ENCODE measurements around the gene CYB561D1.

The CYB561D1 gene

DNA sequence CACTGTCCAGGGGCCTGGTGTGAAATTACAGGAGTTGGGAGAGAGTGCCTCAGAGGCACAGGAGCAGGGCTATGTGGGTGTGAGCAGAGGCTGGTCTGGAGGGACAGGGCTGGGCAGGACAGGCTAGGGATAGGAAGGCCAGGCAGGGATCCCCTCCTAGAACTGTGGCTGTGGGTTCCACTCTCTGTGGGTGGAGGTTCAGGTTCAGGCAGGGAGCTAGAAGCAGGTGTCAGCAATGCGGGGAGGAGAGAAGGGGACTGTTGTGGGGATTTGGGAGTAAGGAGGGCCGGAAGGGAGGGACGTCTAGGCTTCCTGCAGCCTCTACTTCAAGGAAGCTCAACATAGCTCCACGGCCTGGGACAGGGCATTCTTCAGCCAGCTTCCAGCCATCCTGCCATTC lies 37.5 kb downstream of the CYB561D1 start:
- DNase-seq, result no peak

DNA sequence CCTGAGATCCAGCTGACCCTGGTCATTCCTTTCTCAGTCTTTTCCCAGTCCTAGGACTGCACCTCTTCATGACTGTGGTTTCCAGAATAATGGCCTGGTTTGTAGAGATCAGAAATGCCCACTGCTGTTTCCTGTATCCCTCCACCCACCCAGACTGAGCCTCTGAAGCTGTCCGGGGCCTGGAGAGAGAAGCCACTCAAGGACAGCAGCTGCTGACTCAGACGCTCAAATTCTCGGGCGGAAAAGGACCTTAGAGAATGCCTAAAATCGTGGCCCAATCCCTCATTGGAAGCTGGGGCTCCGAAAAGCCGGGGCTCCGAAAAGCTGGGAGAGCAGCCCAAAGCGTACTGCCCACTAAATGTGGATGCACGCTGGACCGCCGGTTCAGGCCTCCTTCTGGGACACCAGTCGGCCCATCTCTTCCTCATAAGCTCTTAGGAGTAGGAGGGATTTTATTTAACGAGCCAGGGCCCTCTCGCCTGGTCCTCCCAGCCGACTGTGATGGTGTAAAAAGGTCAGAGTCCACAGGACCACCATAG lies 38.0 kb downstream of the CYB561D1 start:
- DNase-seq, result no peak

DNA sequence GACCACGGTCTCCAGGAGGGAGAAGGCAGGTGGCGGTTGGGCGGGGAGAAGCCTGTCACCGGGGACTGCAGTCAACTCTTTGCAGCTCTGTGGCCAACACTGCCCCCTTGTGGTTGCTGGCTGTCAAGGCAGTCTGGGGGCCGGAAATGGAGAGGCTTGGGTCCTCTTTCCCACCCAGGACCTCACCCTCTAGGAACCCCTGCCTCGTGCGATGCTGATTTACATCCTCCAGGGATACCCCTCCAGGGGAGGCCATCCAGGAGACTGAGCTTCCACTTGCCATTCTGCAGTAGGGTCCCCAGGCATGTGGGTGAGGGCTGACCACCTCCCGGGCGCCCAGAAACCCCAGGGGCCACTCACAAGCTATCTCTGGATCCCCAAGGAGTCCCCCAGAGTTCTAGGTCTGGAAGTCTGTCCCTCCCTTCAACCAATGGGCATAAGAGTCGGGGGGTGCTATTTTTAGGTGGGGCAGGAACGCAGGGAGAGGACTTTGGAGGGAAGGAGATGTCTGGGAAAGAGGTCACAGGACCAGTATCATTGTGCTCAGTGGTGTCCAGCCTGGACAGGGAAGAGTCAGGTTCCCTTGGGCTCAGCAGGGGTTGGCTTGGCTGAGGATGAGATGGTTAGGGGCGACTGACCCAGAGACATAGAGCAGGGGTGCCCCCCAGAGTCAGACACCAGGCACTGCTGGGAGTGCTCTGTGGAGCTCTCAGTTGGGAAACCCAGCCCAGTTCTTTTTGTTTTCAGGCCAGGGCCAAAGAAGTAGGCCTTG lies 38.7 kb downstream of the CYB561D1 start:
- DNase-seq, result peak; percentile 92

DNA sequence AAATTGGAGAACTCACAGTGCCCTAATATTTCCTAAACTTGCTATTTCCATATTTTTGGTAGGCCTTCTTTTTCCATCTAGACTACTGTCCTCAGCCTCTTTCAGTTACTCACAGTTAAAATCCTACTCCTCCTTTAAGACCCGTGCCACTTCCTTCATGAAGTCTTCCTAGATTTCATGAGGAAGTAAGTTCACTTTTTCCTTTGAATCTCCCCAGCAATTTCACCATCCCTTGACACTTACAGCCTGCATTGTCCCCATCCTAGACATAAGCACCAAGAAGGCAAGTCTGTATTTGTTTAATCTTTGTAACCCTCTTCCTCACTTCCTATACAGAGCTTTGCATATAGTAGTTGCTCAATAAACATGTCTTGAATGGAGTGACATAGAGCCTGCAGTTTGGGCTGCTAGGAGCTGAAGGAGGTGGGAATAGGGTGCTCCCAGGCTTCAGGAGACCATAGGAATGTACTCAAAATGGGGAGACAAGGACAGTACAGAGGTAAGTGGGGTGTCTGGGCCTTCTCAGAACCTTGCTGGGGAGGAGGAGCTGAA lies 40.5 kb downstream of the CYB561D1 start:
- DNase-seq, result no peak

DNA sequence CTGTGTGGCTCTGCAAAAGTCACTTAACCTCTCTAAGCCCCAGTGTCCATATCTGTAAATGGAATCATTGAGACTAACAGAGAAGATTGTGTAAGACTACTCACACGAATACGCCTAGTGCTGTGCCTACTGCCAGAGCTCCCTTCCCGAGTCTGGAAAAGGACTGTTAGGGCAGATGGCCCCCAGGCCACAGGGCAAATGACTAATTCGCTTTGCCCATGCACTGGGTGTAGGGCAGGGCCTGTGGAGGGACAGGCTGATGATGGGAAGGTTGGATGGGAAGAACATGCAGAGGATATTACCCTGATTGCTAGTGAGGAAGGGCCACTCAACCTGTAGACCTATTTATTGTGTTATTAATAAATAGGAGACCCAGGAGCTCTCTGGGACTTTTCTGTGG lies 41.6 kb downstream of the CYB561D1 start:
- DNase-seq, result no peak

DNA sequence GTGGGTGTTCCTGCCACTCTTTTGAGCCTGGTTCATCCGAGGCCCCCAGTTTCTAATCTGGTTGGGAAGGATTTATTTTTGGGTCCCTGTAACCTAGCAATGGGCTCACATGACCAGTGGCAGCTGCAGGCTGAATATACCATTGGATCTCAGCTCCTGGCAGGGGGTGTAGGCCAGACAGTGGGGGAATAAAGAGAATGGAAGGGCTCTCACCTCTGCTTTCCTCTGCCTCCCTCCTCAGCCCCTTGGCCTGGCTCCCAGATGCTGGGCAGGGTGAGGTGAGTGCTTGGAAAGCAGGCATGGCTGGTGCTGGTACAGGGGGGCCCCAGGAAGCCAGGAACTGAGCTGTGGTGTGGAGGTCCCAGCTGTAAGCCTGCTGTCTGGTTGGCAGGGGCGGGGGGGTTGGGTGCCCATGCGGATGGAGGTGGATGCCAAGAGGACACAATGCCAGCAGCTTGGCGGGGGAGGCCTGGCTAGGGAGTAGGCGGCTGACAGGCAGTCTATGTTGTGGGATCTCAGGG lies 42.1 kb downstream of the CYB561D1 start:
- DNase-seq, result no peak

DNA sequence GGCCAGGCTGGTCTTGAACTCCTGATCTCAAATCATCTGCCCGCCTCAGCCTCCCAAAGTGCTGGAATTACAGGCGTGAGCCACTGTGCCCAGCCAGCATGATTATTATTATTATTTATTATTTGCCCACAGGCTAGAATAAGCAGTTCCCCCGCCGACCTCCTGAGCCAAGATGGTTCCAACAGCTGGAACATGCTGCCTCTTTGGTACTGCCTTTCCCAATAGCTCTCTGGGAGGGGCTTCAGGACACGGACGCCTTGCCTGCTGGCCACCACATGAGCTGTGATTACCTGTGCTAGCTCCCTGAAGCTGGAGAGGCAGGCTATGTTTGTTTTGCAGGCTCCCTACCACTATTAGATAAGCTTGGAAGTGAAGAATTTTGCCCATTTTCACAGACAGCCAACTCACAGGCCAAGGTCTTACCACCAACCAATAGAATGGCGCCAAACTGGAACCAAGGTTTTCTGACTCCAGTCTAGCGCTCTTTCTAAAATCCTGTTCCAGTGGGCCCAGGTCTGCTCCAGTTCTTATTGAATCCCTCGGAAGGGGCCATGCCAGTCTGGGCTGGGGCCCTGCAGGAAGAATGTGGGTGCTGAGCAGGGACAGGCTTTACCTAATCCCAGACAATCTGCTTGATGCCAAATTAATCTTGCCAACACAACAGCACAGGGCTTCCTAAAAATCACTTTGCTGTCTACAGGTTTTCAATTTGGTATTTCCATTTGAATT lies 43.7 kb downstream of the CYB561D1 start:
- no peak for DNase-seq

DNA sequence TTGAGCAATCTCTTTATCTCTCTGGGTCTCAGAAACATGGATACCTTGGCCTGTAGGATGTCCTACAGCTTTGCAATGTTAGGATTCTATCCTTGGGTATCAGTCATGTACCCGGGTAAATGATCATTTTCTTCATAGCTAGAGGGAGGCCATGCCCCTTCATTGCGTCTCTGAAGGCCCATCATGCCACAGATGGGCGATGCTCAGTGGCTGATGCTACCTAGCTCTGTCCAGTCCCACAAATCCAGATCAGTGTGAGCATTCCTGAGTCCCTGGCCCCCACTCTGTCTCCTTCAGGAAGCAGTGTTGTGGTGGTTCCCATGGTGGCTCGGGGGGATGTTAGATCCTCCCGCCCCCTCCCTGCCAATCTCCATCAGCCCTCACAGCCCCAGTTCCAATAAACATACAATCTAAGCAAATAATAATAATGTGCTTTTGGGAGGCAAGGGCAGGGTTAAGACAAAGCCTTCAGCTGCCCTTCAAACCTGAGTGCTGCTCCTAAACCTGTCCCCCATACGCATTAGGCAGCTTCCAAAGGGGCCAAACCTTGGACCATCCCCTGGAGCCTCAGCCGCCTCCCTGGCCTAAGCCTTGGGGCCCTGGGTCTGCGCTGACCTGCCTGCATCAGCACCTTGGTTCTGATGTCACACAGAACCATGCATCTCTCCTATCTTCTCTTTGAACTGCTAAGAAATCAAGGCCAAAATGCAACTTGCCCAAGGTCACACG lies 45.1 kb downstream of the CYB561D1 start:
- no peak for DNase-seq

DNA sequence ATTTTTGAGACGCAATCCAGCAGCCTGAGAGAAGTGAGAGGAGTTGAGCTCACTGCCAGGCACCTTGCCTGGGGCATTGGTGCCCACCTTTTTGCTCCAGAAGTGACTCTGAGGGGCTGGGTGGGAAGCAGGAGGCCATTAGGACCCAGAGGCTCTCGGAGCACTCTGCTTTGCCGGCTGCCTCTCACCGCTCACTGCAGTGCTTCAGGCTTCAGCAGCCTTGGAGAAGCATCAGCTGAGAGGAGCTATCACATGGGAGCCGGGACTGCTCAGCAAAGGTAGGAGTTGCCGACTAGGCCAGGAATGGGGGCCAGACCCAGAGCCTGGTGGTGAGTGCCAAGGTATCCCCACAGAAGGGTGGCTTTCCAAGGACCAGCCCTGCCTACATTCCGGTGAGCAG lies 45.8 kb downstream of the CYB561D1 start, which contains the start of gene GPR61:
TSS of gene GPR61 (plus strand) at position 197 of the 400 bp plus-strand sequence. CDS start 3,151 bp downstream, outside the sequence.
- no peak for DNase-seq

DNA sequence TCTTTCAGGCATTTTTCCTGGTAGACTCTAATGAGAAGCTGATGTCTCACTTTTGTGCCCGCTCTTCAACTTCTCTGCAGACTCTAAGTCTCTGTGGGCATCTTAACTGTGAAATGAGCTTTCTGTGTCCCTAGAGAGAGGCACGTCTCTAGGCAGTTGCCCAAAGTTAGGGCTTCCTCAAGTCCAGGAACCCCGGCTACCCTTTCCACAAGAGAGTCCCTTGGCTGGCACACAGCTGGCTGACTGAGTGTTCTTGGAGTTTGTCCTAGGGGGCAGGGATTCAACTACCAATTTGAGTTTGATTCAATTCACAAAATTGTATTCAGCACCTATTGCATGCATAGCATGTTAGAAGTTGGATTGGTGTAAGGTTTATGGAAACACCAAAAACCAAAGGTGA lies 47.2 kb downstream of the CYB561D1 start:
- no peak for DNase-seq

DNA sequence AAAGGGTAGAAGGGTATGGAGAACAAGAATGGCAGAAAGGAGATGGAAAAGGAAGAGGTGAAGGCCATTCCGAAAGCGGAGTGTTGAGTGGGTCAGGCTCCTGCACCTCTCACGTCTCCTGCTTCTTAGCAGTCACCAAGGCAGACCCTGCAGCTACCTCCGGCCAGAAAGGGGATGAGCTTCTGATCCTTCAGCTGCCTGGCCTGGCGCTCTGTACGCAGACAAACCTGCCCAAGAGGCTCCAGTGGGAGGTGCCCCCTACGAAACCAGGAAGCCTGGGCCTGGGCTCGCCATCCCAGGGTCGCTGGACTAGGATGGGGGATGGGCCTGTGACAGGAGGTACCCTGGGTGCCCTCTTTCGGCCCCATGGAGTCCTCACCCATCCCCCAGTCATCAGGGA lies 48.8 kb downstream of the CYB561D1 start:
- DNase-seq, result no peak

DNA sequence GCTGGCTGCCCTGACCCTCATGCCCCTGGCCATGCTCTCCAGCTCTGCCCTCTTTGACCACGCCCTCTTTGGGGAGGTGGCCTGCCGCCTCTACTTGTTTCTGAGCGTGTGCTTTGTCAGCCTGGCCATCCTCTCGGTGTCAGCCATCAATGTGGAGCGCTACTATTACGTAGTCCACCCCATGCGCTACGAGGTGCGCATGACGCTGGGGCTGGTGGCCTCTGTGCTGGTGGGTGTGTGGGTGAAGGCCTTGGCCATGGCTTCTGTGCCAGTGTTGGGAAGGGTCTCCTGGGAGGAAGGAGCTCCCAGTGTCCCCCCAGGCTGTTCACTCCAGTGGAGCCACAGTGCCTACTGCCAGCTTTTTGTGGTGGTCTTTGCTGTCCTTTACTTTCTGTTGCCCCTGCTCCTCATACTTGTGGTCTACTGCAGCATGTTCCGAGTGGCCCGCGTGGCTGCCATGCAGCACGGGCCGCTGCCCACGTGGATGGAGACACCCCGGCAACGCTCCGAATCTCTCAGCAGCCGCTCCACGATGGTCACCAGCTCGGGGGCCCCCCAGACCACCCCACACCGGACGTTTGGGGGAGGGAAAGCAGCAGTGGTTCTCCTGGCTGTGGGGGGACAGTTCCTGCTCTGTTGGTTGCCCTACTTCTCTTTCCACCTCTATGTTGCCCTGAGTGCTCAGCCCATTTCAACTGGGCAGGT lies 49.5 kb downstream of the CYB561D1 start:
- no peak for DNase-seq

DNA sequence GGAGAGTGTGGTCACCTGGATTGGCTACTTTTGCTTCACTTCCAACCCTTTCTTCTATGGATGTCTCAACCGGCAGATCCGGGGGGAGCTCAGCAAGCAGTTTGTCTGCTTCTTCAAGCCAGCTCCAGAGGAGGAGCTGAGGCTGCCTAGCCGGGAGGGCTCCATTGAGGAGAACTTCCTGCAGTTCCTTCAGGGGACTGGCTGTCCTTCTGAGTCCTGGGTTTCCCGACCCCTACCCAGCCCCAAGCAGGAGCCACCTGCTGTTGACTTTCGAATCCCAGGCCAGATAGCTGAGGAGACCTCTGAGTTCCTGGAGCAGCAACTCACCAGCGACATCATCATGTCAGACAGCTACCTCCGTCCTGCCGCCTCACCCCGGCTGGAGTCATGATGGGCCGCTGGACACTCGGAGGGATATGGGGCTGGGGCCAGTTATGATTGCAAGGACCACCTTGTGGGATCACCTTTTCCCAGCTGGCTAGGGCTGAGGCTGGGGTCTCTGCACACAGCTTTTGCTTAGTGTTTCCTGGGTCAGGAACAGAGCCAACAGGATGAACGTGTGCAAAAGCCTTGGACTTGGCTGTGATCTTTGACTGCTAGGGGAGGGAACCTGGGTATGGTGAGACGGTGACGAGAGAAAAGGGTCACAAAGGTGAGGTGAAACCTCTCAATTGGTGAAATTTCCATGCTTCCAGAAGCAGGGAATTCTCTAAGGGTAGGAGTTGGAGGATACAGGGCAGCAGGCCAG lies 50.3 kb downstream of the CYB561D1 start:
- DNase-seq, result no peak

DNA sequence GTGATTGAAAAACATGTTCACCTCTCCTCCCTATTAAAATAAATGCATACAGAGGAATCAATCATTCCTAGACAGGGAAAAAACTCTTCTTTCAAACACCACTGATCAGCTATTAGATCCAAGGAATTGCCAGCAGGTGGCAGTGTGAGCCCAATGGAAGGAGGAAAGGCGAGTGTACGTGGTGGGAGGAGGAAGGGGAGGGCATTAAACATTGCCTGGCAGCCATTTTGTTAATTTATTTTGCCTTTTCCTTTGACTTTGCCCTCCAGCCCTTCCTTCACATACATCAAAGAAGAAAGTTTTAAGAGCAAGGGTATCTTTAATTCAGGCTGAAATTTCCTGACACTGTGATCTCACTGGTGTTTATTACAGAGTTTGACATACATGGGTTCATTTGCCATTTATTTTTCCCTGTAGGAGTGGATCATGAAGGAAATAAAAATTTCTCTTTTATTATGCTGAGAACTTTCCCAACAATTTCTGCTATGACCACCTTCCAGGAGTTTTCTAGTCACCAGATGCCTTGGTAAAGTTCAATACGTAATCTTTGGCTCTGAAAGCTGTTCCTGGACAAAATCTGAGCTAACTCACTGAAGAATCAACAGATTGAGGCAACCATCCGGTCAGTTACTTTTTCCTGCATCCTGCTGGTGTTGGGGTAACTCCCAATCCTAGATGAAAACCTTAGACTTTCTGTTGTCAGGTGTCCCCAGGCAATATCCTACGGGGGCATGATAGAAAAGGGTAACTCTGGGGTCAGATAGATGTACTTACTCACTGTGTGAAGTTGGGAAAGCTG lies 52.6 kb downstream of the CYB561D1 start:
- peak; percentile 92 for DNase-seq

DNA sequence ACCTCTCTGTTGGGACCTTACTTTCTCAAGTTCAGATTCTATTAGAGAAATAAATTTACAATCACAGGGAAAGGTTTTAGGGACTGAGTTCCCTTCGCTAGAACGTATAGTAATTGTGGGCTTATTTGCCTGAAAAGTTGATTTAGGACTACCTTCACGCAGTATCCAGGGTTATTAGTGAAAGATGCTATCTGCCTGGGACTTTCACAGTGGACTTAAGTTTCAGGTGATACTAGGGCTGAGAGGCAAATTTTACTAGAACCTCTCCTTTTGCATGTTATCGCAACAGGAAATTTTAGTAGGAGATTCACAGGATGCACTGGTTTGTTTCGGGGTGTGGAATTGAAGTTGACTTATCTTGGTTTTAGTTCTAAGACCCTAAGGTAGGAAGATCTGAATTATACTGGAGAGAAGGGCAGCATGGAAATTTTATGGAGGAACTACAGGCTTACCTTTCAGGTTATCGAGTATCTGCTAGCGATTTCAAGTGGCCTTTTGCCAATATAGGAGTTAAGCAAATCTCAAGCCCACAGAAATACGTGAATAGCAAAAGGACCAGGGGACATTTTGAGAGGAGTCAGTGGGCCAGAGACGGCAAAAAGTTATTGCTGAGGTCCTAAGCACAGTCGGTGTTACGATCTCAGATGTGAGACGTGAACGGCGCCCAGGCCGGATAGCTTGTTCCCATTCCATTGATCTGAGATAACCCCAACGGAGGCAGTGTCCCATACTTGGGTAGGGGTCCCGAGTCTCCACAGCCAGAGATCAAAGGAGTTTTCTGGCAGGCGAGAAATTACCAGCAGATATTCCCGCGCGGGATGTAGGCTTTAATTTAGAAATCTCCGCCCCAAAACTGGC lies 53.8 kb downstream of the CYB561D1 start:
- DNase-seq, result peak; percentile 26

DNA sequence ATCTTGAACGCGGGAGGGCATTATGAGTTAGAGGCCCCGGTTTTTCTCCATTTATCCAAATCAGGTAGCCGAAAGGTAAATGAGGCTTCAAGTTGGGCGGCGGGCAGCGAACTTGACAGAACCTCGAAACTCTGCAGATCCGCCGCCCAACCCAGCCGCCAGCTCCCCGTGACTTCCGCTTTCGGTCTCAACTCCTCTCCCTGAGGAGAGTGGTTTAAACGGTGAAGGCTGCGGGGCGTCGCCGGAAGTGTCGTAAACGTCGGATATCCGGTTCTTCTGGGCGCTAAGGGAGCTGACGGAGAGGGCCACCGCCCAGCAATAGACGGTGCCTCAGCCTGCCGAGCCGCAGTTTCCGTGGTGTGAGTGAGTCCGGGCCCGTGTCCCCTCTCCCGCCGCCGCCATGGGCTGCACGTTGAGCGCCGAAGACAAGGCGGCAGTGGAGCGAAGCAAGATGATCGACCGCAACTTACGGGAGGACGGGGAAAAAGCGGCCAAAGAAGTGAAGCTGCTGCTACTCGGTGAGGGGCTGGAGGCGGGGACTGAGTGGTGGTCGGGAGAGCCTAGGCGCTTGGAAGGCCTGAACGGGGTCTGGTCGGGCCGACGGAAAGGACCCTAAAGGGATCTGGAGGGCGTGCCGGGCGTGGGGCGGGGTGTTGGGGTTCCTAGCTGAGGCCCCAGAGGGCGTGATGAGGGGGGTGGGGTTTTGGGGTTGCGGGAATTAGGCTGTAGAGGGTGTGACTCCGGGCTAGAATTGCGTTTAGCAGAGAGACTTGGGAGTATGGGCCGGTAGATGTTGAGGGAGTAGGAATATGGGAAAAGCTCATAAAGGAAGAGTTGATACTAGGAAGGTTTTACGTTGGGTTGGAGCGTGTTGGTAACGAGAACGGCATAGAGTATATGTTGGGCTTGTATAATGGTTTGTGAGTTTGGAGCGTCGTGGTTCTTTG lies 54.7 kb downstream of the CYB561D1 start, which contains the start of gene GNAI3:
TSS of gene GNAI3 (plus strand) at position 295 of the 947 bp plus-strand sequence. CDS start at position 401, 106 bp downstream.
- DNase-seq, result peak; percentile 97
